ENCODE results near the gene CITED2. TPM values are rescaled to one million over a fixed set of nuclear protein-coding genes. Genes with fewer than 3 reads are reported as not detected.

The CITED2 gene
- total and polyA plus RNA-seq, 8 donors = 15.3 to 102 (median 35.1) TPM

GRCh38 chr6:139407718-139408222, 33.3 kb upstream of the CITED2 start:
- DNase-seq = peak in 1 of 2 donors; percentile 23
- Histone ChIP-seq H3K27me3 (no peaks in the 10 kb centered on the region), H3K4me1 (peaks cover 0 to 3% (median 0%) of the 10 kb centered on the region in 4 donors), H3K9me3 (no peaks in the 10 kb centered on the region), H3K4me3 (no peak overlapping the region), H3K27ac (no peak overlapping the region), H3K36me3 (no peaks in the 10 kb centered on the region)
- TF ChIP-seq POLR2A (IDR thresholded peaks at IDR 0.05) (no peak), EP300 (IDR thresholded peaks at IDR 0.05) (no peak), CTCF (IDR thresholded peaks at IDR 0.05) (no peak), POLR2AphosphoS5 (IDR thresholded peaks at IDR 0.05) (no peak)
- 58 to 79% (median 69%) methylated on average over 4 of the region's 4 CpGs for WGBS, 5 donors
- intact Hi-C loops (cut with DNase I; ENCODE audit: low total_unique reads) = no loop called here

GRCh38 chr6:139406577-139407343, 32.3 kb upstream of the CITED2 start:
- TF ChIP-seq POLR2A (IDR thresholded peaks at IDR 0.05) (no peak), EP300 (IDR thresholded peaks at IDR 0.05) (no peak), POLR2AphosphoS5 (IDR thresholded peaks at IDR 0.05) (no peak), CTCF (IDR thresholded peaks at IDR 0.05) (no peak)
- no peaks in the 10 kb centered on the region for H3K27me3 ChIP-seq
- no peak overlapping the region for H3K4me3 ChIP-seq
- H3K4me1 ChIP-seq = peaks cover 0 to 3% (median 0%) of the 10 kb centered on the region in 4 donors
- DNase-seq = no peak
- no peaks in the 10 kb centered on the region for H3K9me3 ChIP-seq
- WGBS, 5 donors = 81 to 92% (median 87%) methylated on average over 4 of the region's 4 CpGs
- intact Hi-C loops (cut with DNase I; ENCODE audit: low total_unique reads) = no loop called here
- H3K36me3 ChIP-seq = no peaks in the 10 kb centered on the region
- H3K27ac ChIP-seq = no peak overlapping the region

GRCh38 chr6:139402876-139403386, 28.5 kb upstream of the CITED2 start:
- H3K4me1 ChIP-seq = peaks cover 0 to 6% (median under 1%) of the 10 kb centered on the region in 4 donors
- peak overlapping the region in 2 of 5 donors; percentile 3 to 20 for H3K27ac ChIP-seq
- TF ChIP-seq POLR2A (IDR thresholded peaks at IDR 0.05) (no peak), POLR2AphosphoS5 (IDR thresholded peaks at IDR 0.05) (peak in 1 of 3 donors; percentile 49)
- no peak overlapping the region for H3K4me3 ChIP-seq
- DNase-seq = peak in 1 of 2 donors; percentile 44
- WGBS, 5 donors = 73 to 86% (median 81%) methylated on average over 7 of the region's 7 CpGs
- H3K36me3 ChIP-seq = no peaks in the 10 kb centered on the region
- H3K27me3 ChIP-seq = no peaks in the 10 kb centered on the region
- intact Hi-C loops (cut with DNase I; ENCODE audit: low total_unique reads) = no loop called here
- no peaks in the 10 kb centered on the region for H3K9me3 ChIP-seq

GRCh38 chr6:139398658-139399057, 24.2 kb upstream of the CITED2 start:
- peak in 1 of 2 donors; percentile 23 for DNase-seq

More at GRCh38 chr6:139398658-139399057, 24.2 kb upstream of the CITED2 start:
- Histone ChIP-seq H3K4me3 (no peak overlapping the region), H3K27me3 (no peaks in the 10 kb centered on the region), H3K27ac (no peak overlapping the region), H3K36me3 (no peaks in the 10 kb centered on the region), H3K4me1 (peaks cover 0 to 6% (median 0%) of the 10 kb centered on the region in 4 donors), H3K9me3 (no peaks in the 10 kb centered on the region)
- TF ChIP-seq CTCF (IDR thresholded peaks at IDR 0.05) (no peak), POLR2AphosphoS5 (IDR thresholded peaks at IDR 0.05) (peak in 1 of 3 donors; percentile 27), POLR2A (IDR thresholded peaks at IDR 0.05) (no peak)
- intact Hi-C loops (cut with DNase I; ENCODE audit: low total_unique reads) = no loop called here
- WGBS, 5 donors = 8 to 25% (median 20%) methylated on average over 1 of the region's 1 CpG
